ENCODE results near the gene KLHDC4. TPM values are rescaled to one million over a fixed set of nuclear protein-coding genes. Genes with fewer than 3 reads are reported as not detected.

Gene KLHDC4
- total and polyA plus RNA-seq, 2 experiments from 2014 or later, result 23.0 to 41.1 TPM

- Histone ChIP-seq H3K27me3 (ENCODE audit: insufficient read depth) (no peaks in the 10 kb centered on the region), H3K4me2 (no peak overlapping the region), H4K20me1 (replicated peaks; ENCODE audit: insufficient read depth) (no peaks in the 10 kb centered on the region), H3K9me2 (ENCODE audit: insufficient read depth) (no peaks in the 10 kb centered on the region), H3K36me3 (ENCODE audit: insufficient read depth) (no peaks in the 10 kb centered on the region), H2AFZ (no peak overlapping the region), H3K79me2 (replicated peaks; ENCODE audit: insufficient read depth) (no peaks in the 10 kb centered on the region), H3F3A (replicated peaks; ENCODE audit: low read depth) (no peaks in the 10 kb centered on the region), H3K27ac (ENCODE audit: low read depth) (no peak overlapping the region), H3K4me3 (no peak overlapping the region), H3K4me1 (ENCODE audit: insufficient read depth) (no peaks in the 10 kb centered on the region)
- Mint-ChIP-seq H3K4me3 (no peak overlapping the region; the same call in 2 of the 3 replicates), H3K36me3 (ENCODE audit: low read depth) (no peaks in the 10 kb centered on the region), H3K9me3 (peaks cover 3% of the 10 kb centered on the region; the same call in 1 of the 3 replicates), H3K4me1 (no peaks in the 10 kb centered on the region), H3K27ac (no peak overlapping the region), H3K27me3 (ENCODE audit: insufficient read depth, low read depth, poor library complexity) (no peaks in the 10 kb centered on the region)
- DNase-seq (ENCODE audit: low spot score) (no peak), ATAC-seq (no peak)
- no peak for TF ChIP-seq CTCF (conservative IDR thresholded peaks at IDR 0.05; ENCODE audit: low read depth in 2 of 2)
- TF ChIP-seq EZH2 (IDR thresholded peaks at IDR 0.05; ENCODE audit: low read depth, unreplicated experiment), result no peak
- TF ChIP-seq ETS1 (IDR thresholded peaks at IDR 0.05), result no peak
- no peak for TF ChIP-seq CREB1 (CRISPR knock-in tag; IDR thresholded peaks at IDR 0.05; ENCODE audit: low read depth)
- TF ChIP-seq ZNF114 (CRISPR knock-in tag; IDR thresholded peaks at IDR 0.05), result no peak
- no peak for TF ChIP-seq NANOG (IDR thresholded peaks at IDR 0.05; ENCODE audit: borderline replicate concordance)
- no peak for TF ChIP-seq EZH2phosphoT487 (IDR thresholded peaks at IDR 0.05; ENCODE audit: unreplicated experiment)
- TF ChIP-seq JUNB (IDR thresholded peaks at IDR 0.05; ENCODE audit: unreplicated experiment), result no peak
- no peak for TF ChIP-seq ZNF462 (CRISPR knock-in tag; IDR thresholded peaks at IDR 0.05)
- TF ChIP-seq ZNF331 (CRISPR knock-in tag; IDR thresholded peaks at IDR 0.05; ENCODE audit: low read depth), result no peak
Observed at GRCh38 chr16:87800497-87800896, 34.7 kb upstream of the KLHDC4 start.

All from GM23338 (cell line).